K562 (cell line): ENCODE measurements around the gene MTSS2.

ENCODE experiments used
- CBX1 ChIP-seq: sonication (generic); IDR thresholded peaks from 2 replicates; pipeline ENCODE4 v1.6.1; 2016; ENCODE audit warnings: antibody characterized with exemption, low read depth, mild to moderate bottlenecking
- CLOCK ChIP-seq: fragments of 250-450 bp; sonication (Bioruptor Pico); IDR thresholded peaks from 2 replicates; pipeline ENCODE4 v1.4.0; 2020; ENCODE audit warnings: mild to moderate bottlenecking, moderate library complexity, borderline replicate concordance
- EHMT2 ChIP-seq: fragments of 450-650 bp; IDR thresholded peaks from 2 replicates; pipeline ENCODE4 v1.6.1; 2018; ENCODE audit warnings: antibody characterized with exemption
- ELK1 ChIP-seq: sonication (generic); formaldehyde crosslinking; IDR thresholded peaks from 2 replicates; pipeline ENCODE4 v1.8.1; 2022; ENCODE audit warnings: missing genetic modification reagents
- MAFG ChIP-seq: fragments of 450-650 bp; conservative IDR thresholded peaks from 2 replicates; pipeline ENCODE4 v1.6.1; 2016; ENCODE audit warnings: missing genetic modification characterization, missing compliant biosample characterization
- MTA2 ChIP-seq: fragments of 450-650 bp; IDR thresholded peaks from 2 replicates; pipeline ENCODE4 v1.6.1; 2016; ENCODE audit warnings: low read depth
- MTA3 ChIP-seq: fragments of 450-650 bp; formaldehyde crosslinking; IDR thresholded peaks from 2 replicates; pipeline ENCODE4 v1.6.1; 2017; ENCODE audit warnings: mild to moderate bottlenecking, borderline replicate concordance
- NR4A1 ChIP-seq, 2 experiments: fragments of 250-450 bp in 1 of 2; fragments of 450-650 bp in 1 of 2; sonication (Bioruptor Pico) in 1 of 2; IDR thresholded peaks; 2 replicates each; pipeline versions ENCODE4 v1.4.0 to v1.6.1; 2016 to 2020; ENCODE audit warnings: mild to moderate bottlenecking in 2 of 2, missing compliant biosample characterization in 1 of 2, missing genetic modification characterization in 1 of 2, moderate library complexity in 1 of 2
- POLR2AphosphoS5 ChIP-seq: IDR thresholded peaks from 2 replicates; pipeline ENCODE4 v1.6.1; 2011; ENCODE audit warnings: mild to moderate bottlenecking, low read depth, low read length, moderate library complexity; ENCODE audit not compliant: control insufficient read depth, insufficient read depth
- ZNF830 ChIP-seq: fragments of 250-450 bp; sonication (Bioruptor Pico); IDR thresholded peaks from 2 replicates; pipeline ENCODE4 v1.5.0; 2021; ENCODE audit warnings: mild to moderate bottlenecking
- TF ChIP-seq, protein P1 (sequence below): sonication (generic); formaldehyde crosslinking; IDR thresholded peaks from 2 replicates; pipeline ENCODE4 v1.5.0; 2020; ENCODE audit warnings: missing genetic modification reagents

- TF ChIP-seq MAFG (tag) (no peak), POLR2AphosphoS5 (no peak), ZNF830 (CRISPR knock-in tag) (no peak), NR4A1 (CRISPR knock-in tag; IDR thresholded peaks at IDR 0.05) (no peak), NR4A1 (tag; IDR thresholded peaks at IDR 0.05) (no peak), EHMT2 (no peak), CLOCK (no peak), MTA3 (no peak), MTA2 (no peak), CBX1 (no peak), ELK1 (CRISPR knock-in tag) (no peak)
- TF ChIP-seq, protein P1, sequence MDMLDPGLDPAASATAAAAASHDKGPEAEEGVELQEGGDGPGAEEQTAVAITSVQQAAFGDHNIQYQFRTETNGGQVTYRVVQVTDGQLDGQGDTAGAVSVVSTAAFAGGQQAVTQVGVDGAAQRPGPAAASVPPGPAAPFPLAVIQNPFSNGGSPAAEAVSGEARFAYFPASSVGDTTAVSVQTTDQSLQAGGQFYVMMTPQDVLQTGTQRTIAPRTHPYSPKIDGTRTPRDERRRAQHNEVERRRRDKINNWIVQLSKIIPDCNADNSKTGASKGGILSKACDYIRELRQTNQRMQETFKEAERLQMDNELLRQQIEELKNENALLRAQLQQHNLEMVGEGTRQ (CRISPR knock-in tag): no peak
These were observed 15.7 kb downstream of the MTSS2 start for GRCh38 chr16:70670175-70670574.
